Suprapubic skin (tissue), 3 donors: Measurements from ENCODE around the gene THSD1.

ENCODE experiments used
- EP300 ChIP-seq: sonication (generic); formaldehyde crosslinking; IDR thresholded peaks from one replicate; pipeline ENCODE4 v1.6.1; 2017; ENCODE audit warnings: antibody characterized with exemption
- POLR2A ChIP-seq, 2 donors: fragments of 450-650 bp; IDR thresholded peaks; one replicate each; pipeline ENCODE4 v1.6.1; 2017; ENCODE audit warnings: antibody characterized with exemption in 2 of 2, mild to moderate bottlenecking in 2 of 2, moderate library complexity in 2 of 2
- TF ChIP-seq, protein P1 (sequence below), 2 donors: fragments of 200-600 bp in 1 of 2; fragments of 450-650 bp in 1 of 2; sonication (generic) in 1 of 2; IDR thresholded peaks; one replicate each; pipeline ENCODE4 v1.5.1; 2016 to 2019; ENCODE audit warnings: antibody characterized with exemption in 2 of 2, mild to moderate bottlenecking in 1 of 2, moderate library complexity in 1 of 2

GRCh38 chr13:52366291-52366690 lies 39.7 kb downstream of the THSD1 start:
- TF ChIP-seq, protein P1, sequence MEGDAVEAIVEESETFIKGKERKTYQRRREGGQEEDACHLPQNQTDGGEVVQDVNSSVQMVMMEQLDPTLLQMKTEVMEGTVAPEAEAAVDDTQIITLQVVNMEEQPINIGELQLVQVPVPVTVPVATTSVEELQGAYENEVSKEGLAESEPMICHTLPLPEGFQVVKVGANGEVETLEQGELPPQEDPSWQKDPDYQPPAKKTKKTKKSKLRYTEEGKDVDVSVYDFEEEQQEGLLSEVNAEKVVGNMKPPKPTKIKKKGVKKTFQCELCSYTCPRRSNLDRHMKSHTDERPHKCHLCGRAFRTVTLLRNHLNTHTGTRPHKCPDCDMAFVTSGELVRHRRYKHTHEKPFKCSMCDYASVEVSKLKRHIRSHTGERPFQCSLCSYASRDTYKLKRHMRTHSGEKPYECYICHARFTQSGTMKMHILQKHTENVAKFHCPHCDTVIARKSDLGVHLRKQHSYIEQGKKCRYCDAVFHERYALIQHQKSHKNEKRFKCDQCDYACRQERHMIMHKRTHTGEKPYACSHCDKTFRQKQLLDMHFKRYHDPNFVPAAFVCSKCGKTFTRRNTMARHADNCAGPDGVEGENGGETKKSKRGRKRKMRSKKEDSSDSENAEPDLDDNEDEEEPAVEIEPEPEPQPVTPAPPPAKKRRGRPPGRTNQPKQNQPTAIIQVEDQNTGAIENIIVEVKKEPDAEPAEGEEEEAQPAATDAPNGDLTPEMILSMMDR (IDR thresholded peaks at IDR 0.05): no peak
- no peak for TF ChIP-seq POLR2A (IDR thresholded peaks at IDR 0.05)
- no peak for TF ChIP-seq EP300
